ENCODE results near the gene KBTBD2. TPM values are rescaled to one million over a fixed set of nuclear protein-coding genes. Genes with fewer than 3 reads are reported as not detected.
"Not testable (repeated sequence)": the region's sequence is repeated elsewhere in the genome, so short reads cannot be mapped to it uniquely, and the experiment has no call there.

KBTBD2 gene
- polyA plus RNA-seq, 3 donors, result 23.7 to 48.4 (median 33.9) TPM

DNA sequence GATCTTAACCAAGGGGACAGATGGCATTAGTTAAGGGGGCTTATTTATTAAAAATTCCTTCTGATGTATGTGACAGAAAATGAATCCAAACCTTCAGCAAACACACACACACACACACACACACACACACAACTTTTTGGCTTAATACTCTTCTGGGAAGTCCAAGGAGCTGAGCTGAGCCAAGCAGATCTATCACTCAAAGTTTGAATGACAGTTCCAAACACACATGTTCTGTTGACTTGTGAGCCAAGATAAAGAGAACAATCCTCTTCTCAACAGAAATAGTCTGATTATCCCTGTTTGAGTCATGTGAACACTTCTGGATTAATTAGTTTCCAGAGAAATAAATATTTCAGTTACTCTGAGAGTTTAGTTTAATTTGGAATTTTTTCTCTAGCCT, 31.5 kb downstream of the KBTBD2 start:
- no peaks in the 10 kb centered on the region for H3K9me3 Mint-ChIP-seq
- H3K36me3 ChIP-seq (replicated peaks in 1 of 2; ENCODE audit: control insufficient read depth in 1 of 2, insufficient read depth in 2 of 2, low read length in 2 of 2), result no peaks in the 10 kb centered on the region
- no peak overlapping the region for H3K4me3 ChIP-seq (replicated peaks in 1 of 3; ENCODE audit: low read depth in 2 of 3, low read length in 3 of 3)
- H3K79me2 ChIP-seq (ENCODE audit: insufficient read depth, low read length), result no peaks in the 10 kb centered on the region
- no peak overlapping the region for H2AFZ ChIP-seq (ENCODE audit: insufficient read depth, low read depth, low read length, poor library complexity, severe bottlenecking)
- H3K27me3 ChIP-seq (ENCODE audit: control insufficient read depth in 2 of 2, insufficient read depth in 2 of 2, low read length in 2 of 2), result no peaks in the 10 kb centered on the region
- H3K9me3 ChIP-seq (replicated peaks in 1 of 2; ENCODE audit: control insufficient read depth in 1 of 2, insufficient read depth in 1 of 2, low read length in 2 of 2), result no peaks in the 10 kb centered on the region
- H3K36me3 Mint-ChIP-seq, result no peaks in the 10 kb centered on the region
- no peak overlapping the region for H3K4me3 Mint-ChIP-seq
- intact Hi-C loops (cut with micrococcal nuclease), result no loop called here
- no peak for DNase-seq
- H4K20me1 ChIP-seq (ENCODE audit: insufficient read depth, low read length), result peaks cover 4% of the 10 kb centered on the region
- H3K4me2 ChIP-seq (replicated peaks; ENCODE audit: extremely low read depth, low read length, poor library complexity, severe bottlenecking), result no peak overlapping the region
- no peak overlapping the region for H3K9ac ChIP-seq (ENCODE audit: insufficient read depth, low read length, poor library complexity, severe bottlenecking)
- H3K27ac ChIP-seq (ENCODE audit: low read depth in 1 of 2, low read length in 2 of 2), result no peak overlapping the region
- no peaks in the 10 kb centered on the region for H3K4me1 Mint-ChIP-seq
- H3K27me3 Mint-ChIP-seq (ENCODE audit: low read depth in 3 of 3), result peaks cover 0 to 6% (median 4%) of the 10 kb centered on the region in 3 donors
- H3K4me1 ChIP-seq (ENCODE audit: control insufficient read depth in 1 of 2, insufficient read depth in 2 of 2, low read length in 2 of 2), result no peaks in the 10 kb centered on the region
- no peak overlapping the region for H3K27ac Mint-ChIP-seq
- TF ChIP-seq, protein P1, sequence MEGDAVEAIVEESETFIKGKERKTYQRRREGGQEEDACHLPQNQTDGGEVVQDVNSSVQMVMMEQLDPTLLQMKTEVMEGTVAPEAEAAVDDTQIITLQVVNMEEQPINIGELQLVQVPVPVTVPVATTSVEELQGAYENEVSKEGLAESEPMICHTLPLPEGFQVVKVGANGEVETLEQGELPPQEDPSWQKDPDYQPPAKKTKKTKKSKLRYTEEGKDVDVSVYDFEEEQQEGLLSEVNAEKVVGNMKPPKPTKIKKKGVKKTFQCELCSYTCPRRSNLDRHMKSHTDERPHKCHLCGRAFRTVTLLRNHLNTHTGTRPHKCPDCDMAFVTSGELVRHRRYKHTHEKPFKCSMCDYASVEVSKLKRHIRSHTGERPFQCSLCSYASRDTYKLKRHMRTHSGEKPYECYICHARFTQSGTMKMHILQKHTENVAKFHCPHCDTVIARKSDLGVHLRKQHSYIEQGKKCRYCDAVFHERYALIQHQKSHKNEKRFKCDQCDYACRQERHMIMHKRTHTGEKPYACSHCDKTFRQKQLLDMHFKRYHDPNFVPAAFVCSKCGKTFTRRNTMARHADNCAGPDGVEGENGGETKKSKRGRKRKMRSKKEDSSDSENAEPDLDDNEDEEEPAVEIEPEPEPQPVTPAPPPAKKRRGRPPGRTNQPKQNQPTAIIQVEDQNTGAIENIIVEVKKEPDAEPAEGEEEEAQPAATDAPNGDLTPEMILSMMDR (IDR thresholded peaks at IDR 0.05), result no peak

DNA sequence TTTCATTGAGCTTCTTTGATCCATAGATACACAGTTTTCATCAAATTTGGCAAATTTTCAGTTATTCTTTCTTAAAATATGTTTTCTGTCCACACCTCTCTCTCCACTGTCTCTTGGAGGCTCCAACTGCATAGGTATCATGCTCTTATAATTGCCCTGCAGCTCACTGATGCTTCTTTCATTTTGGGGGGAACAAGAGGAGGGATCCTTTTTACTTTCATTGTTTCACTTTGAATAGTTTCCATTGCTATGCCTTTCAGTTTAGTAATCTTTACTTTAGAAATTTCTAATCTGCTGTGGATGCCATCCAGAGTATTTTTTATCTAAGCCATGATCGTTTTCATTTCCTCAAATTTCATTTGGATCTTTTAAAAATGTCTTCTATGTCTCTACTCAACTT, 32.9 kb downstream of the KBTBD2 start:
- Histone ChIP-seq H2AFZ (ENCODE audit: insufficient read depth, low read depth, low read length, poor library complexity, severe bottlenecking) (no peak overlapping the region), H3K79me2 (ENCODE audit: insufficient read depth, low read length) (no peaks in the 10 kb centered on the region), H4K20me1 (ENCODE audit: insufficient read depth, low read length) (no peaks in the 10 kb centered on the region), H3K4me1 (ENCODE audit: control insufficient read depth in 1 of 2, insufficient read depth in 2 of 2, low read length in 2 of 2) (no peaks in the 10 kb centered on the region), H3K9me3 (replicated peaks in 1 of 2; ENCODE audit: control insufficient read depth in 1 of 2, insufficient read depth in 1 of 2, low read length in 2 of 2) (no peaks in the 10 kb centered on the region), H3K27me3 (ENCODE audit: control insufficient read depth in 2 of 2, insufficient read depth in 2 of 2, low read length in 2 of 2) (no peaks in the 10 kb centered on the region), H3K9ac (ENCODE audit: insufficient read depth, low read length, poor library complexity, severe bottlenecking) (no peak overlapping the region), H3K27ac (ENCODE audit: low read depth in 1 of 2, low read length in 2 of 2) (no peak overlapping the region), H3K4me3 (replicated peaks in 1 of 3; ENCODE audit: low read depth in 2 of 3, low read length in 3 of 3) (no peak overlapping the region), H3K36me3 (replicated peaks in 1 of 2; ENCODE audit: control insufficient read depth in 1 of 2, insufficient read depth in 2 of 2, low read length in 2 of 2) (no peaks in the 10 kb centered on the region), H3K4me2 (replicated peaks; ENCODE audit: extremely low read depth, low read length, poor library complexity, severe bottlenecking) (no peak overlapping the region)
- Mint-ChIP-seq H3K4me1 (no peaks in the 10 kb centered on the region), H3K4me3 (no peak overlapping the region), H3K36me3 (no peaks in the 10 kb centered on the region), H3K27me3 (ENCODE audit: low read depth in 3 of 3) (peaks cover 0 to 7% (median 6%) of the 10 kb centered on the region in 3 donors), H3K9me3 (no peaks in the 10 kb centered on the region), H3K27ac (no peak overlapping the region)
- TF ChIP-seq, protein P1 (IDR thresholded peaks at IDR 0.05), result no peak
- intact Hi-C loops (cut with micrococcal nuclease), result loop anchor here in 1 of 2 donors (10.0 kb wide), 1 partner anchor 76 kb away; no protein-coding TSS in a partner anchor
- WGBS (ENCODE audit: insufficient coverage), result no CpG with 5 or more reads among the region's 1 CpG
- DNase-seq, result no peak

DNA sequence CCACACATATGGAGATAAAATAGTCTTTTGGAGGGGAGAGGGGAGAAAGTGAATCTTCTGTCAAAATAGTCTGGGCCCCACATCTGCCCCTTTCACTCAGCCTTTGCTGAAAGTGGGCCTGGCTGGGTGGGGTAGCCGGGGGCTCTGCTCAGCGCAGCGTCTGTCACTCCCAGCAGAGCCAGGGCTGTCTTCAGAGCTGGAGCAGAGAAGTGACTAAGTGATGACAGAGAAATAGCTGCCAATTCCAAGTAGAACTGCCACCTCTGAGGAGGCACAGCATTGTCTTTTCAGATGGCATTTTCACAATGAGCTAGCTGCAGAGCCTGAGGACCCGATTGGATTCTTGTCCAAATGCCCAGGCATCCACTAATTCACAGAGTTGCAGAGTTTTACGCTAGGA, 34.5 kb downstream of the KBTBD2 start:
- not testable (repeated sequence) for H3K9ac ChIP-seq (ENCODE audit: insufficient read depth, low read length, poor library complexity, severe bottlenecking); H3K27me3 Mint-ChIP-seq (ENCODE audit: low read depth in 3 of 3); H3K27ac Mint-ChIP-seq; H3K4me3 Mint-ChIP-seq; H3K79me2 ChIP-seq (ENCODE audit: insufficient read depth, low read length); H3K36me3 ChIP-seq (replicated peaks in 1 of 2; ENCODE audit: control insufficient read depth in 1 of 2, insufficient read depth in 2 of 2, low read length in 2 of 2); H3K4me3 ChIP-seq (replicated peaks in 1 of 3; ENCODE audit: low read depth in 2 of 3, low read length in 3 of 3); DNase-seq; H3K4me1 ChIP-seq (ENCODE audit: control insufficient read depth in 1 of 2, insufficient read depth in 2 of 2, low read length in 2 of 2); H3K4me2 ChIP-seq (replicated peaks; ENCODE audit: extremely low read depth, low read length, poor library complexity, severe bottlenecking); H3K9me3 Mint-ChIP-seq; H3K27ac ChIP-seq (ENCODE audit: low read depth in 1 of 2, low read length in 2 of 2); H4K20me1 ChIP-seq (ENCODE audit: insufficient read depth, low read length); H3K27me3 ChIP-seq (ENCODE audit: control insufficient read depth in 2 of 2, insufficient read depth in 2 of 2, low read length in 2 of 2); H3K4me1 Mint-ChIP-seq; H3K36me3 Mint-ChIP-seq; H3K9me3 ChIP-seq (replicated peaks in 1 of 2; ENCODE audit: control insufficient read depth in 1 of 2, insufficient read depth in 1 of 2, low read length in 2 of 2); H2AFZ ChIP-seq (ENCODE audit: insufficient read depth, low read depth, low read length, poor library complexity, severe bottlenecking)
- intact Hi-C loops (cut with micrococcal nuclease), result loop anchor here in 1 of 2 donors (10.0 kb wide), 1 partner anchor 78 kb away; no protein-coding TSS in a partner anchor
- WGBS (ENCODE audit: insufficient coverage), result 100% methylated on average over 2 of the region's 5 CpGs
